ENCODE measurements around the gene SQSTM1. TPM values are rescaled to one million over a fixed set of nuclear protein-coding genes. Genes with fewer than 3 reads are reported as not detected.

The SQSTM1 gene
- total RNA-seq, 2 experiments from 2014 or later = 58.5 to 81.1 TPM

GRCh38 chr5:179873588-179874110, 52.9 kb downstream of the SQSTM1 start:
- peaks cover 74% of the 10 kb centered on the region for H3K36me3 ChIP-seq (ENCODE audit: insufficient read depth, low read length)
- no peak overlapping the region for H3K4me3 ChIP-seq (ENCODE audit: low read depth, low read length, poor library complexity, severe bottlenecking)
- H2AFZ ChIP-seq (ENCODE audit: low read length) = no peak overlapping the region
- H3K27ac ChIP-seq (ENCODE audit: low read depth, low read length, poor library complexity, severe bottlenecking) = no peak overlapping the region
- DNase-seq (ENCODE audit: low spot score) = no peak
- H3K9me3 ChIP-seq (ENCODE audit: low read length) = no peaks in the 10 kb centered on the region
- intact Hi-C loops (cut with micrococcal nuclease; ENCODE audit: unreplicated experiment) = no loop called here
- ChIA-PET CTCF (ENCODE audit: unreplicated experiment) (interaction anchor here (0.6 kb wide), 1 partner anchor 1051 kb away, joined by 3 read pairs; no protein-coding TSS in a partner anchor), POLR2A (interaction anchor here (1.2 kb wide), 1 partner anchor 32 kb away, joined by 4 read pairs; no protein-coding TSS in a partner anchor)
- H3K4me2 ChIP-seq (ENCODE audit: low read length) = no peak overlapping the region
- no peaks in the 10 kb centered on the region for H3K4me1 ChIP-seq (ENCODE audit: insufficient read depth, low read length, poor library complexity, severe bottlenecking)
- BruUV-seq (replicated peaks) = no TSS peak
- TF ChIP-seq, protein P1, sequence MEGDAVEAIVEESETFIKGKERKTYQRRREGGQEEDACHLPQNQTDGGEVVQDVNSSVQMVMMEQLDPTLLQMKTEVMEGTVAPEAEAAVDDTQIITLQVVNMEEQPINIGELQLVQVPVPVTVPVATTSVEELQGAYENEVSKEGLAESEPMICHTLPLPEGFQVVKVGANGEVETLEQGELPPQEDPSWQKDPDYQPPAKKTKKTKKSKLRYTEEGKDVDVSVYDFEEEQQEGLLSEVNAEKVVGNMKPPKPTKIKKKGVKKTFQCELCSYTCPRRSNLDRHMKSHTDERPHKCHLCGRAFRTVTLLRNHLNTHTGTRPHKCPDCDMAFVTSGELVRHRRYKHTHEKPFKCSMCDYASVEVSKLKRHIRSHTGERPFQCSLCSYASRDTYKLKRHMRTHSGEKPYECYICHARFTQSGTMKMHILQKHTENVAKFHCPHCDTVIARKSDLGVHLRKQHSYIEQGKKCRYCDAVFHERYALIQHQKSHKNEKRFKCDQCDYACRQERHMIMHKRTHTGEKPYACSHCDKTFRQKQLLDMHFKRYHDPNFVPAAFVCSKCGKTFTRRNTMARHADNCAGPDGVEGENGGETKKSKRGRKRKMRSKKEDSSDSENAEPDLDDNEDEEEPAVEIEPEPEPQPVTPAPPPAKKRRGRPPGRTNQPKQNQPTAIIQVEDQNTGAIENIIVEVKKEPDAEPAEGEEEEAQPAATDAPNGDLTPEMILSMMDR (conservative IDR thresholded peaks at IDR 0.05; ENCODE audit: low read length) = no peak
- no peak for TF ChIP-seq EZH2phosphoT487 (IDR thresholded peaks at IDR 0.05; ENCODE audit: borderline replicate concordance, low read depth, low read length)
- H3K9me2 ChIP-seq (ENCODE audit: insufficient read depth, low read length) = no peaks in the 10 kb centered on the region
- no peaks in the 10 kb centered on the region for H3K79me2 ChIP-seq (ENCODE audit: insufficient read depth, low read depth, low read length)
- no peaks in the 10 kb centered on the region for H4K20me1 ChIP-seq (ENCODE audit: insufficient read depth, low read length)

GRCh38 chr5:179874136-179874535, 53.4 kb downstream of the SQSTM1 start:
- H3K4me2 ChIP-seq (ENCODE audit: low read length) = no peak overlapping the region
- no peaks in the 10 kb centered on the region for H4K20me1 ChIP-seq (ENCODE audit: insufficient read depth, low read length)
- no peak overlapping the region for H3K4me3 ChIP-seq (ENCODE audit: low read depth, low read length, poor library complexity, severe bottlenecking)
- ChIA-PET CTCF (ENCODE audit: unreplicated experiment) (no interaction called here), POLR2A (no interaction called here)
- DNase-seq (ENCODE audit: low spot score) = no peak
- no peaks in the 10 kb centered on the region for H3K79me2 ChIP-seq (ENCODE audit: insufficient read depth, low read depth, low read length)
- intact Hi-C loops (cut with micrococcal nuclease; ENCODE audit: unreplicated experiment) = no loop called here
- no peaks in the 10 kb centered on the region for H3K9me3 ChIP-seq (ENCODE audit: low read length)
- H3K27ac ChIP-seq (ENCODE audit: low read depth, low read length, poor library complexity, severe bottlenecking) = no peak overlapping the region
- H3K4me1 ChIP-seq (ENCODE audit: insufficient read depth, low read length, poor library complexity, severe bottlenecking) = no peaks in the 10 kb centered on the region
- no TSS peak for BruUV-seq (replicated peaks)
- H2AFZ ChIP-seq (ENCODE audit: low read length) = no peak overlapping the region
- H3K36me3 ChIP-seq (ENCODE audit: insufficient read depth, low read length) = peaks cover 76% of the 10 kb centered on the region
- no peaks in the 10 kb centered on the region for H3K9me2 ChIP-seq (ENCODE audit: insufficient read depth, low read length)
- TF ChIP-seq, protein P1 (conservative IDR thresholded peaks at IDR 0.05; ENCODE audit: low read length) = no peak

DNA sequence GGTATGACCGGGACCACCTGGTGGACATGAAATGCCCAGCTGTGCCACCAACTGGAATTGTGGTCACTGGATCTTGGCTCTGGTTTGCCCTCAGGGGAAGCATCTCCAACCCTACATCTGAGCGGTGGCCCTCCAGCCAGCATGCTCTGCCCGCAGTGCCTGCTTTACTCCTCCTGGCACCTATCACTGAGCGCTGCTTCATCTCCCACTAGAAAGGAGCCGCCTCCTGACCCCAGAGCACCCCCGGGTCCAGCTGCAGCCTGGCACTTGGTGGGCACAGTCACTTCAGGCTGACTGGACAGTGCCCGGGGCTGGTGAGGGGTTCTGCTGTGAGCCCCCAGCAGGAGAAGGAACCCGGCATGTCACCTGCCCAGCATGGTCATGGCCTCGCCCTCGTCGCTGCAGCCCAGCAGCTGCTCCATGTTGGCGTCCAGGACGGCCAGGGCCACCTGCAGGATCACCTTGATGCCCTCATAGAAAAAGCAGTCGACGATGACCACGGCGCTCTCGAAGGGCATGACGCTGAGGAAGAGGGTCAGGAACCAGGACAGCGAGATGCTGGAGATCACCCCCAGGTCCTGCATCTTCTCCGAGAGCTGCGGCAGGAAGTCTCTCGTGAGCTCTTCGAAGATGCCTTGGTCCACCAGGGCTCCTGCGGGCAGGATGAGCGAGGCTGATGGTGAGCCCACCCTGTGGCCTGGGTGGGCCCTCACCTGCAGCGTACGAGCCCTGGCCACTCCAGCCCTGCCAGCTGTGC, 54.0 kb downstream of the SQSTM1 start:
- no peak for DNase-seq (ENCODE audit: low spot score)
- no TSS peak for BruUV-seq (replicated peaks)
- Histone ChIP-seq H3K4me2 (ENCODE audit: low read length) (no peak overlapping the region), H2AFZ (ENCODE audit: low read length) (no peak overlapping the region), H3K9me2 (ENCODE audit: insufficient read depth, low read length) (no peaks in the 10 kb centered on the region), H3K36me3 (ENCODE audit: insufficient read depth, low read length) (peaks cover 73% of the 10 kb centered on the region), H4K20me1 (ENCODE audit: insufficient read depth, low read length) (no peaks in the 10 kb centered on the region), H3K4me3 (ENCODE audit: low read depth, low read length, poor library complexity, severe bottlenecking) (no peak overlapping the region), H3K4me1 (ENCODE audit: insufficient read depth, low read length, poor library complexity, severe bottlenecking) (no peaks in the 10 kb centered on the region), H3K79me2 (ENCODE audit: insufficient read depth, low read depth, low read length) (no peaks in the 10 kb centered on the region), H3K27ac (ENCODE audit: low read depth, low read length, poor library complexity, severe bottlenecking) (no peak overlapping the region), H3K9me3 (ENCODE audit: low read length) (no peaks in the 10 kb centered on the region)
- POLR2A ChIA-PET = no interaction called here
- TF ChIP-seq EZH2phosphoT487 (IDR thresholded peaks at IDR 0.05; ENCODE audit: borderline replicate concordance, low read depth, low read length) = no peak
- TF ChIP-seq, protein P1 (conservative IDR thresholded peaks at IDR 0.05; ENCODE audit: low read length) = no peak
- CTCF ChIA-PET (ENCODE audit: unreplicated experiment) = no interaction called here
- intact Hi-C loops (cut with micrococcal nuclease; ENCODE audit: unreplicated experiment) = no loop called here

Data from OCI-LY7 (cell line).